MM.1S (cell line): ENCODE measurements around the gene SYCE1.
A peak's percentile ranks its signal among the peaks of the same experiment; 100 is the strongest.
"Not testable (repeated sequence)": the region's sequence is repeated elsewhere in the genome, so short reads cannot be mapped to it uniquely, and the experiment has no call there.

Experiments used
- DNase-seq: peaks from one replicate; pipeline ENCODE4 v3.0.0-alpha.2; 2015
- H2AFZ ChIP-seq: fragments of 300-600 bp; sonication (generic); 2 replicates; pipeline ENCODE4 v1.6.0; 2016; ENCODE audit warnings: antibody characterized with exemption, low read length
- H3F3A ChIP-seq: fragments of 300-600 bp; sonication (generic); 2 replicates; pipeline ENCODE4 v1.6.1; 2016; ENCODE audit warnings: mild to moderate bottlenecking, antibody characterized with exemption, low read length, moderate library complexity, mixed read lengths; ENCODE audit not compliant: insufficient read depth
- H3K27ac ChIP-seq: fragments of 300-600 bp; sonication (generic); 2 replicates; pipeline ENCODE4 v1.5.1; 2016; ENCODE audit warnings: mild to moderate bottlenecking, low read length
- H3K27me3 ChIP-seq: fragments of 300-600 bp; sonication (generic); replicated peaks from 2 replicates; pipeline ENCODE4 v1.6.0; 2016; ENCODE audit warnings: low read length; ENCODE audit not compliant: insufficient read depth
- H3K36me3 ChIP-seq: fragments of 300-600 bp; sonication (generic); replicated peaks from 2 replicates; pipeline ENCODE4 v1.6.1; 2016; ENCODE audit warnings: mild to moderate bottlenecking, low read length, mixed read lengths; ENCODE audit not compliant: insufficient read depth
- H3K4me1 ChIP-seq: fragments of 300-600 bp; sonication (generic); 2 replicates; pipeline ENCODE4 v1.6.1; 2016; ENCODE audit warnings: low read length, mixed read lengths
- H3K4me2 ChIP-seq: fragments of 300-600 bp; sonication (generic); 2 replicates; pipeline ENCODE4 v1.6.0; 2016; ENCODE audit warnings: low read depth, low read length
- H3K4me3 ChIP-seq: fragments of 300-600 bp; sonication (generic); 2 replicates; pipeline ENCODE4 v1.5.1; 2016; ENCODE audit warnings: low read length, mixed read lengths
- H3K79me2 ChIP-seq: fragments of 300-600 bp; sonication (generic); 2 replicates; pipeline ENCODE4 v1.6.1; 2016; ENCODE audit warnings: mixed run types, low read length, mixed read lengths
- H3K9ac ChIP-seq: fragments of 300-600 bp; sonication (generic); 2 replicates; pipeline ENCODE4 v1.6.1; 2016; ENCODE audit warnings: low read length, mixed read lengths
- H3K9me2 ChIP-seq: fragments of 300-600 bp; sonication (generic); replicated peaks from 2 replicates; pipeline ENCODE4 v1.6.1; 2016; ENCODE audit warnings: mild to moderate bottlenecking, low read length, mixed read lengths; ENCODE audit not compliant: insufficient read depth
- H3K9me3 ChIP-seq: fragments of 300-600 bp; sonication (generic); replicated peaks from 2 replicates; pipeline ENCODE4 v1.6.1; 2016; ENCODE audit warnings: mild to moderate bottlenecking, low read length, mixed read lengths; ENCODE audit not compliant: insufficient read depth
- H4K20me1 ChIP-seq: fragments of 300-600 bp; sonication (generic); 2 replicates; pipeline ENCODE4 v1.6.1; 2016; ENCODE audit warnings: mild to moderate bottlenecking, low read length, moderate library complexity, mixed read lengths; ENCODE audit not compliant: insufficient read depth
- EZH2 ChIP-seq: fragments of 300-600 bp; sonication (generic); optimal IDR thresholded peaks from 2 replicates; pipeline ENCODE3; 2017; ENCODE audit warnings: low read depth, mild to moderate bottlenecking, antibody characterized with exemption, low read length, mixed read lengths
- EZH2phosphoT487 ChIP-seq: fragments of 300-600 bp; sonication (generic); IDR thresholded peaks from 2 replicates; pipeline ENCODE4 v1.6.1; 2018; ENCODE audit warnings: antibody characterized with exemption, low read length
- TF ChIP-seq, protein P1 (sequence below): fragments of 300-600 bp; sonication (generic); IDR thresholded peaks from 2 replicates; pipeline ENCODE4 v1.5.1; 2016; ENCODE audit warnings: antibody characterized with exemption, low read length, mixed read lengths

SYCE1 gene

DNA sequence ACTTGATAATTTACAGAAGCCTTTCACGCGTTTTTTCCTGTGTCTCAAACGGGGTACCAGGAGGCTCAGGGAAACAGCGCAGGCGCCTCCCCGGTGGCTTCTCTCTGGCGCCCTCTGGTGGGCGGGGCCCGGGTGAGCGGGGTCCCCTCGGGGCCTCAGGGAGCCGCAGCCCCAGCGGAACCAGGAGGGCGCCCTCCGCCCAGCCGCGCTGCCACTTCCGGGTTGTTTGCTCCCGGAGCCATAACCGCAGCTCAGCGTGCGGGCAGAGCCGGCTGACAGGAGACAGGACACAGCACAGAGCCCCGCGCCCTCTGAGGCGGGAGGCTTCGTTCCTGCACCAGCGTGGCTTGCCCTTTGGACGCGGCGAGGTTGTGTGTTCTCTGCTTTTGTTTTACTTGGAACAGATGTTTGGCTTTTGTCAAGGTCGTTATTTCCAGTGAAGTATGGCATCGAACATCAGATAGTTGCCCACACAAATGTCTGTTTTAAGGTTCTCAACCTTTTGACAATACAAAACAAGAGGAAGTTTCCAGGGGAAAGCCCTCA lies 45.1 kb downstream of the SYCE1 start:
- H3K9ac ChIP-seq, result no peak overlapping the region

DNA sequence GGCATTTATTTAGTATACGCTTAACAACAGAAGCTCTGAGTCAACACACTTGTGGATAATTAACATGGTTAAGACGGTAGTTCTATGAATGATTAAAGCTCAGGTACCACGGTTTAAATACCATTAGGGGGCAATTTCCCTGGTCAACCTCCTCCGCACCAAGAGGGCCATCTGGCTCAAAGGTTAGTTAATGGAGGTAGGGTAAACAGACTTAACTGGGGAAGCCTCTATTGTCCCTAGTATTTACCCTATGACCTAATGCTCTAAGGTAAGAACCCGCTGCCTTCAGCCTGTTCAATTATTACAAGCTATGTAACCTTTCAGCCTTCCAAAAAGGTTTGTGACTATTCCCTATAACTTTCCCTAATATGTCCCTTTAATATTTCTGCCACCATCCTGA lies 46.9 kb downstream of the SYCE1 start:
- not testable (repeated sequence) for H3K4me3 ChIP-seq, H3K36me3 ChIP-seq, H3K27ac ChIP-seq, H2AFZ ChIP-seq, H3K4me1 ChIP-seq, H3K9ac ChIP-seq, H3K9me3 ChIP-seq, H3K9me2 ChIP-seq, H4K20me1 ChIP-seq, H3F3A ChIP-seq, DNase-seq, H3K79me2 ChIP-seq, H3K4me2 ChIP-seq
- H3K27me3 ChIP-seq, result peaks cover 73% of the 10 kb centered on the region

More for the DNA sequence above, 45.1 kb downstream of the SYCE1 start:
- no peaks in the 10 kb centered on the region for H3K36me3 ChIP-seq
- H2AFZ ChIP-seq, result peak overlapping the region; percentile 50; the same call in 1 of the 2 replicates
- H3F3A ChIP-seq, result no peaks in the 10 kb centered on the region
- no peaks in the 10 kb centered on the region for H4K20me1 ChIP-seq
- peaks cover 5% of the 10 kb centered on the region; the same call in 1 of the 2 replicates for H3K4me1 ChIP-seq
- peaks cover 79% of the 10 kb centered on the region for H3K27me3 ChIP-seq
- H3K79me2 ChIP-seq, result no peaks in the 10 kb centered on the region
- no peak overlapping the region for H3K27ac ChIP-seq
- H3K4me3 ChIP-seq, result peak overlapping the region; percentile 40; the same call in 1 of the 2 replicates
- DNase-seq, result peak; percentile 75
- no peaks in the 10 kb centered on the region for H3K9me2 ChIP-seq
- TF ChIP-seq EZH2phosphoT487 (no peak), EZH2 (no peak)
- TF ChIP-seq, protein P1, sequence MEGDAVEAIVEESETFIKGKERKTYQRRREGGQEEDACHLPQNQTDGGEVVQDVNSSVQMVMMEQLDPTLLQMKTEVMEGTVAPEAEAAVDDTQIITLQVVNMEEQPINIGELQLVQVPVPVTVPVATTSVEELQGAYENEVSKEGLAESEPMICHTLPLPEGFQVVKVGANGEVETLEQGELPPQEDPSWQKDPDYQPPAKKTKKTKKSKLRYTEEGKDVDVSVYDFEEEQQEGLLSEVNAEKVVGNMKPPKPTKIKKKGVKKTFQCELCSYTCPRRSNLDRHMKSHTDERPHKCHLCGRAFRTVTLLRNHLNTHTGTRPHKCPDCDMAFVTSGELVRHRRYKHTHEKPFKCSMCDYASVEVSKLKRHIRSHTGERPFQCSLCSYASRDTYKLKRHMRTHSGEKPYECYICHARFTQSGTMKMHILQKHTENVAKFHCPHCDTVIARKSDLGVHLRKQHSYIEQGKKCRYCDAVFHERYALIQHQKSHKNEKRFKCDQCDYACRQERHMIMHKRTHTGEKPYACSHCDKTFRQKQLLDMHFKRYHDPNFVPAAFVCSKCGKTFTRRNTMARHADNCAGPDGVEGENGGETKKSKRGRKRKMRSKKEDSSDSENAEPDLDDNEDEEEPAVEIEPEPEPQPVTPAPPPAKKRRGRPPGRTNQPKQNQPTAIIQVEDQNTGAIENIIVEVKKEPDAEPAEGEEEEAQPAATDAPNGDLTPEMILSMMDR, result peak; percentile 83
- H3K4me2 ChIP-seq, result peak overlapping the region; percentile 73
- H3K9me3 ChIP-seq, result no peaks in the 10 kb centered on the region

DNA sequence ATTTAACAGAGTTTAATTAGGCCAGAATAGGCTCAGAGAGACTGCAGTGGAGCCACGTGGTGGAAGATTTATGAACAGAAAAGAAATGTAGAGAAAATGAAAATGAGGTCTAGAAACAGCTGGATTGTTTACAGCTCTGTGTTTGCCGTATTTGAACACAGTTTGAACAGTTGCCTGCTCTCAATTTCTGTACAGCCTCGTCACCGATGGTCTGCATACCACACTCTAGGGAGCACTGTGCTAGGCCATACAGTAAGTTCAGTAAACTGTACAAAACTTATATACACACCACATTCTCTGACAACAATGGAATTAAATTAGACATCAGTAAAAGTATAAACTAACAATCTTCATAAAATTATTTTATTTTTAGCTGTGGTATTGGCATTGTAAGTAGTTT lies 49.3 kb downstream of the SYCE1 start:
- Histone ChIP-seq H3K36me3 (no peaks in the 10 kb centered on the region), H3K9me3 (no peaks in the 10 kb centered on the region), H3K9me2 (no peaks in the 10 kb centered on the region), H3F3A (no peaks in the 10 kb centered on the region), H2AFZ (no peak overlapping the region), H4K20me1 (no peaks in the 10 kb centered on the region), H3K4me3 (no peak overlapping the region), H3K27me3 (peaks cover 72% of the 10 kb centered on the region), H3K4me2 (no peak overlapping the region), H3K4me1 (peaks cover 5% of the 10 kb centered on the region; the same call in 1 of the 2 replicates), H3K9ac (no peak overlapping the region), H3K79me2 (no peaks in the 10 kb centered on the region), H3K27ac (no peak overlapping the region)
- TF ChIP-seq, protein P1, result no peak
- TF ChIP-seq EZH2phosphoT487 (no peak), EZH2 (no peak)
- no peak for DNase-seq

DNA sequence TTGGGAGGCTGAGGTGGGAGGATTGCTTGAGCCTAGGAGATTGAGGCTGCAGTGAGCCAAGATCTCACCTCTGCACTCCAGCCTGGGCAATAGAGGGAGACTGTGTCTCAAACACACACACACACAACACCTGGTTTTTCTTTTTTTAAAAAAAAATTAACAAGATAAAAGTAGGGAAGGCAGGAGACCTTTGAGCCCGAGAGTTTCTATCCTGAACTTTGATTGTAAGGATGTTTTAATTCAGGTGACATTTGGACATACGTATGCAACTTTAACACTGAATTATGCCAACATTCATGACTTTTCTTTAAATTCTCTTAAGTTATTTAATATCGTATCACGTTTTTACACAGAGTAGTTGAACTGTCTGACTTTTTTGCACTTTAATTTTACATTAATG lies 49.9 kb downstream of the SYCE1 start:
- no peak for DNase-seq
- H3K36me3 ChIP-seq, result no peaks in the 10 kb centered on the region
- TF ChIP-seq EZH2phosphoT487, result no peak
- no peak for TF ChIP-seq EZH2
- TF ChIP-seq, protein P1, result no peak
- H3K27ac ChIP-seq, result no peak overlapping the region
- H3K79me2 ChIP-seq, result no peaks in the 10 kb centered on the region
- peaks cover 72% of the 10 kb centered on the region for H3K27me3 ChIP-seq
- no peaks in the 10 kb centered on the region for H3F3A ChIP-seq
- H3K4me3 ChIP-seq, result no peak overlapping the region
- H4K20me1 ChIP-seq, result no peaks in the 10 kb centered on the region
- peaks cover 5% of the 10 kb centered on the region; the same call in 1 of the 2 replicates for H3K4me1 ChIP-seq
- no peak overlapping the region for H3K9ac ChIP-seq
- no peaks in the 10 kb centered on the region for H3K9me2 ChIP-seq
- no peak overlapping the region for H3K4me2 ChIP-seq
- no peaks in the 10 kb centered on the region for H3K9me3 ChIP-seq
- no peak overlapping the region for H2AFZ ChIP-seq
